SKM-1 (cell line): ENCODE results near the gene AKR7A3.

ENCODE experiments used
- DNase-seq: peaks from one replicate; lab custom pipeline; 2025; ENCODE audit not compliant: unreplicated experiment; lab: John Stamatoyannopoulos, UW

Gene AKR7A3

DNA sequence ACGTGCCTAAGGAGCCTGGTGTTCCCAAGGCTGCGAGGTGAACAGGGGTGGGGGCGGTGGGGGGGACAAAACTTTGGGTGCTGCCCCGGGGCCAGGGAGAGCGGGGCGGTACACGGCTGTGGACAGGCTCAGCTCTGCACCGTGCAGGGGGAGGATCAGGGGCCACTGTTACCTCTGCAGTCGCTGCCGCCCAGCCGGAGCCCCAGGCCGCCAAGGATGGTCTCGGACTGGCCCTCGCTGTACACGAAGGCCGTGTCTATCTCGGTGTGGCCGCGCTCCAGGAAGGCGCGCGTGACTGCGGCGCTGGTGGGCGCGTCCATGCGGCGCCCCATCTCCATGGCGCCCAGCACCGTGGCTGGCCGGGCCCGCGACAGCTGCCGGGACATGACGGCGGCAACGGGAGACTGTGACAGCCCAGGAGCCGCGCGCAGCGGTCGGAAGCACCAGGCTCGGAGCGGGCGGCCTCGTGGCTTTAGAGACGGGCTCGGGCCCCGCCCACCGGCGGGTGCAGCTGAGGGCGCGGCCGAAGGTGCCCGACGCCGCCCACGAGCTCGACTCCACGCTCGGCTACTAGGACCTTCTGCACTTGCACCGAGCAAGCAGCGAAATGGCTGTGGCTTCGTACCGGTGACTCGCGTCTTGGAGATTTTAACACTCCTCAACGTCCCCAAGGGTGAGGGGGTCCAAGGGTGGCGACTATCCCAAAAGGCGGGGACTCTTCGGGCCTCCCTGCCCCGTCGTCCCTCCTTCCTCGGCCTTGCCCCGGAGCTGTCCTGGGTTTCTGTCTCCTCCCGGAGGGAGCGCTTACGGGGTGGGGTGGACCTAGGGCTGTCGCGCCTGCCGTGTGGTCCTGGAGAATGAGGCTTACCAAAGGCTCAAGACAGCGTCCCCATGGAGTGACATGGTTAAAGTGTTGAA lies at the start of gene AKR7A3:
TSS of gene AKR7A3 (minus strand) at position 447 of the 918 bp plus-strand sequence. CDS start at position 386, 61 bp downstream.
- DNase-seq: peak; percentile 29

DNA sequence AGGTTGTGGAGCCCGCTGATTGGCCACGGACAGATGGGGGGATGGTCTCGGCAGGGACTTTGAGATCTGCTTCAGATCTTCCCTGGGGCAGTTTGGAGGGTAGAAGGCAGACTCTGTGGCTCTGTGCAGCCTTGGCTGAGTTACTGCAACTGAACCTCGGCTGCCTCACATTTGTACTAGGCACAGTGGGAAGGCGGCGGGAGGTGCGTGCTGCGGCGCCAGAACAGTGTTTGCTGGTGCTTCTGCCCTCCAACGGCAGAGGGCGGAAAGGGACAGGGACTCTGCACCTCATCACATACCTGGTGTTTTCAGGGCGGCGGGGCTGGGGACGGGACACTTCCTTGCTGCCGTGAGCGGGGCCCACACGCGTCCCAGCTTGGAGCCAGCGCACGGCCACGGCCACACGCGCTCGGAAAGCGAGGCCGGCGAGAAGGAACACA lies 49.8 kb upstream of the AKR7A3 start:
- DNase-seq: no peak

DNA sequence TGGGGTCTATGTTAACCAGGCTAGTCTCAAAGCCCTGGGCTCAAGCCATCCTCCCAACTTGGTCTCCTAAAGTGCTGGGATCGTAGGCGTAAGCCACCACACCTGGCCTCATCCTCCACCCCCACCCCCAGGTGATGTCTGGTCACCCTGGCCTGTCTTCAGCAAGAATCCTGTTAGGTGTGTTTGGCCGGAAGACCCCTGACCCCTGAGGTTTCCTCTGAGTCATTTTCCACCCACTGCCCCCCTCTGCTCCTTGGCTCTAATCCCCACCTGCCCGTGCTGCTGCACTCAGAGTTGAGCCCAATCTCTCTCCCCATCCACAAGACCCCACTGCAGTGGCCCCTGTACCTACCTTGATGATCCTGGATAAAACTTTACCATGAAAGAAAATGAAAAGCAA lies 48.7 kb upstream of the AKR7A3 start:
- no peak for DNase-seq

DNA sequence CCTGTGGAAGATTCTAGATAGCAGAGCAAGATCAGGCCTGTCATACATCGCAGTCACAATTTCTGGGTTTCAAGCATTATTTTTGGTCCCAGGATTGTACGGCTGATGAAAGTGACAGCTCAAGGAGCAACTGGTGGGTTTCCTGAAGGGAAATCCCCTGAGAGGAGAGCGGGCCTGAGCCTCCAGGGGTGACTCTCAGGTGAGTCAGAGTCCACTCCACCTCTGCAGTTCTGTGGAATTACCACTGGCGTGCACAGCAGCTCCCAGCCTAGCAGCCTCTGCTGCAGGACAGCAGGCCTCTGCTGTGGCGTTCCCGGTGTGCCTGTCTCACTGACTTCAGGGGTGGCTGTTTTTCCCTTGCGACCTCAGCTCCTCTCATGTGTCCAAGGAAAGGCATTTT lies 48.0 kb upstream of the AKR7A3 start:
- DNase-seq: no peak

DNA sequence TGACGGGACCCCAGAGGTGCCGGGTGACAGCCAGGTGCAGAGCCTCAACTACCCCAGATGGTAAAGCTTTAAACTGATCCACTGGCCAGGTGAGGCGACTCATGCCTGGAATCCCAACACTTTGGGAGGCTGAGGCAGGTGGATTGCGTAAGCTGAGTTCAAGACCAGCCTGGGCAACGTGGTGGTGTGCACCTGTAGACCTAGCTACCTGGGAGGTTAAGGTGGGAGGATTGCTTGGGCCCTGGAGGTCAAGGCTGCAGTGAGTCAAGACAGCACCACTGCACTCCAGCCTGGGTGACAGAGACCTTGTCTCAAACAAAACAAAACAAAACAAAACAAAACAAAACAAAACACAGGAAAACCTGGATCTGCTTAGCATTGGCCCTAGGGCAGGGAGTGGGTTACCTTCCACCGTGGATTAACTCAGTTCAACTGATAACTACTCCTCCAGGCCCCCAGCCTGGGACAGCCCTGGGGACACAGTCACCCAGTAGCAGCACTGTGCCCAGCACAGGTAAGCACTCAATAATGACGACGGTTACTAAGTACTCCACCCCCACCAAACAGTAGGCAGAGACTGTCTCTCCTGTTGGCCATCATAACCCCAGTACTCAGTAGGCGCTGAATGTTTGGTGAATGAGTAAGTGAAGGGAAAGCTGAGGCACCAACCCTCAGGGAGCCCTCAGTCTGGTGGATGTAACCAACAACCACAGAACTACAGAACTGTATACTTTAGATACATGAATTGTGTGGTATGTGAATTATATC lies 45.2 kb upstream of the AKR7A3 start:
- no peak for DNase-seq

DNA sequence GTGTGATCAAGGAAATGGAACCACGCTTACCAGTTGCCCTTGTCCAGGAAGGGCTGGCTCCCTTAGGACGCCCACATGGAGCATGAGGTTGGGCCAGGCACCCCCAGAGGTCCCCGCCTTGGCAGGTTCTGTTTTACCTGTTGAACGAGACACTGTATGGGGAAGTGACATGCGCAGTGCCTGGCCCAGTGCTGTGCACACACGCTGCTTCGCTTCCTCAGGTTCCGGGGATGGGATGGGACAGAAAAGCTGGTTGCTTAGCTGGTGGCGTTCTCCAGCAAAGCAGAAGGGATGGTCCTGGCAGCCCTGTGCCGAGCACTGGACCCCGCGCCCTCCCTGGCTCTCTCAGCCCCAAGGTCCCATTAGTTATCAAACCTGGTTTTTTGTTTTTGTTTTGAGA lies 44.3 kb upstream of the AKR7A3 start:
- DNase-seq: no peak

DNA sequence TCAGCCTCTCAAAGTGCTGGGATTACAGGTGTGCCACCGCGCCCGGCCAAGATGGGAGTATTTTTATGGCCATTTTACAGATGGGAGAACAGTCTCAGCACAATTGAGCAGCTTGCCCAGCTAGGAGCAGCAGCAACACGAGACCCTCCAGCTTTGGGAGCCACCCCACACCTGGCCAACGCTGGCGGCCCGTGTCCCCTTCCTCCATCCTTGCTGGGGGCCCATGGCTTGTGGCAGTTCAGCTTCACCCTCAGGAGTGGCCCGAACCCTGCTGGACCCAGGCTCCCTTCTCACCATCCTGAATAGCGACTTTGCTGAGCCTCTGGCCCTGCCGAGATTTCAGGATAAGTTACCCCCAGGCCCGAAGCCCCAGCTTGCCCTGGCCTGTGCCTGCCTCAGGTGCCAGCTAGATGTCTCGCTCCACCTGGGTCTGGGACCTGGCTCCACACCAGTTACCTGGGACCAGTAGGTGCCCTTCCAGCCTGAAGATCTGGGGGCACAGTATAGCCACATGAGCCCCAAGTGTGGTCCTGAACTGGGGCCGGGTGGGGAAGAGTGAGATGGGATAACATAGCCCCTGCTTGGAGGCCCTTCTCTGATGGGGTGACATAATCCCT lies 42.8 kb upstream of the AKR7A3 start:
- no peak for DNase-seq

DNA sequence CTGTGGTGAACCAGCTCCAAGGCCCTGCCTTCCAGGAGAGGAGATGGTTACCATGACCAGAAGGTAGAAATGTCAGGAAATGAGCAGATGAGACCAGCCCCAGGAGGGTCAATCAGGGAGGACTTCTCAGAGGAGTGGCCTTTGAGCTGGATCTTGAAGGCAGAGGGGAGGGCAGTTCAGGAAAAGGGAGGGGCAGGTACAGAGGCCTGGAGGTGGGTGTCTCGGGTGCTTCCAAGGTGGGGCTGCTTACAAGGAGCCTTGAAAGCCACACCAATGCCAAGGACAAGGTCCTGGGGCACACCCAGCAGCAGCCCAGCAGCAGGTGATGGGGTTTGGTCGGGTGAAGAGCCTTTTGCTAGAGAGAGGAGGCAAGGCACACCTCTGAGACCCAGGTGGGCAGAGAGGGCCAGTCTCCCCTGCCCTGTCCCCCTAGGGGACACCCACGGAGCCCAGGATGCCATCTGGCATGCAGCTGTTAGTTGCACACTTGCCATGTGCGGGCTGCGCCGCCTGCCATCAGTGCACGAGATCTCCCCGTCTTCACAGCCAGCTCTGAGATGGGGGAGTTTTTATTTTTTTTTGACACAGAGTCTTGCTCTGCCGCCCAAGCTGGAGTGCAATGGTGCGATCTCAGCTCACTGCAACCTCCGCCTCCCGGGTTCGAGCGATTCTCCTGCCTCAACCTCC lies 42.0 kb upstream of the AKR7A3 start:
- DNase-seq: no peak

DNA sequence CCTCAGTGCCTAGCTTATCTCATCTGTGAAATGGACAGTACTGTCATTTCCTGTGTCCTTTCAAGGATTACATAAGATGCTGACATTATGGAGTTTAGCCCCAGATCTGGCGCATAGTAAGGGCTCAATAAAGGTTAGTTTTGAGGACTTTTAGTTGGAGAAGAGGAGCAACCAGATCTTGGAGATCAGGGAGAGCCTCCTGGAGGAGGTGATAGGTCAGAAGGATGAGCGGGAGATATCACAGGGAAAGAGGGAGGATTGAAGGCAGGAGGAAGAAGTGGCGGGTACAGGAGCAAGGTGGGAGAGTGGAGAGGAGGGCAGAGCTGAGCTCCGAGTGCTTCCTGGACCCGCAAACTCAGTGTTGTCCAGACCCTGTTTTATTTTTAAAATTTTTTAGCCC lies 41.0 kb upstream of the AKR7A3 start:
- no peak for DNase-seq

DNA sequence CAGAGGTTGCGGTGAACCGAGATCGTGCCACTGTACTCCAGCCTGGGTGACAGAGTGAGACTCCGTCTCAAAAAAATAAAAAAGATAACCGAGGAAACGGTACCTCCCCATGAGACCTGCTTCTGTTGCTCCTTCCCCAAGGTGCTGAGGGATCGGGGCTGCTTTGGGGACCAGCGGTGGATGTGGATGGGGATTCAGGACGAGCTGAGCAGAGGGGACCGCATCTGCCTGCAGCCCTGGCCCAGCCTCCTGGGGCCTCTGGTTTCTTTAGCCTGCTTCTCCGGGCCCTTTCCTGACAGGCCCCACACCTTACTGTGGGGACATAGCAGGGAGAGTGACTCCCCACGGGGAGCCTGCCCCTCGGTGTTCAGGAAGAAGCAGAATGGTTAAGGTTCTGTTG lies 40.6 kb upstream of the AKR7A3 start:
- DNase-seq: no peak

DNA sequence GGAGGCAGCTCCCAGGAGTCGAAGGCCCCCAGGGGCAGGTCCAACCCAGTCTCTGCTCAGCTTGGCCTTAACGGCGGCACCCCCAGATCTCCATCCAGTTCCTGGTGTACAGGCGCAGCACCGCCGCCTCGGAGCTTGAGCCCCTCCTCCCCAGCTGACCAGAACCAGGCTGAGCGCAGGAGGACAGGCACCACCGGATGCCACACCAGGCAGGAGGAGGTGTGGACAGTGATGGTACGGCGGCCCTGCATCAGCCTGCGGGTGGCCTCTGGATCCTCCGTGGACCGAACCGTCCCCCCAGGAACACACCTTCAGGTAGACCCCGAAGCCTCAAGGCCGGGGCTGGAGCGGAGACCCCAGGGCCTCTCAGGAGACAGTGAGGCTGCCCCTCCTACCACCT lies 39.9 kb upstream of the AKR7A3 start:
- no peak for DNase-seq

DNA sequence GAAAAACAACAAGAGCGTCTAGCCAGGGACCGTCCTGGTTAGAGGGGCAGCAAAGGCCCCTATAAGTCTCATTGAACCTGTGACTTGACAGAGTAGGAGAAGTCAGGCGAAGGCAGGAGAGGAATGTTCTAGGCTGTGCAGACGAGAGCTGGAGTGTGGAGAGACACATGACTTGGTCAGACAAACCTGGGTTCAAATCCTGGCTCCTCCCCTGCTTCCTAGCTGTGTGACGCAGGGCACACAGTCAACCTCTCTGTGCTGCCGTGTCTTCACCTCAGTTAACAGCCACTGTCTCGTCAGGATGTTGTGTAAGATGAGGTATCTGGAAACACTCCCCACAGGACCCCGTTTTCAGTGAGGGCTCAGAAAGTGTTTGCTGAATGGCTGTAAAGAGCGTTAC lies 39.2 kb upstream of the AKR7A3 start:
- no peak for DNase-seq

DNA sequence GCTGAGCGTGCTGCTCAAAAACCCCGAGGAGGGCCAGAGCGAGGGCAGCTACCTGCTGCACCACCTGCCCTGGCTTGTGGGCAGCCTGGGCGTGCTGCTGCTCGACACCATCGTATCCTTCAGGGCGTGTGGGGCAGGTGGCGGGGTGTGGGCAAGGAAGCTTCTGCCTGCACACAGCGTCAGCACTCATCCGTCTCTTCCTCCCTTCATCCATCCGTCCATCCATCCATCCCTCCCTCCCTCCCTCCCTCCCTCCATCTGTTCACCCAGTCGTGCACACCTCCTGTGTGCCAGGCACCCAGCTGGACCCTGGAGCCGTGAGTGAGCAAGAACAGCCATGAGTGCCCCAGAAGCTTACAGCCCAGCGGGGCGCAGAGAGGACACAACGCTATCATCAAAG lies 38.7 kb upstream of the AKR7A3 start:
- no peak for DNase-seq

DNA sequence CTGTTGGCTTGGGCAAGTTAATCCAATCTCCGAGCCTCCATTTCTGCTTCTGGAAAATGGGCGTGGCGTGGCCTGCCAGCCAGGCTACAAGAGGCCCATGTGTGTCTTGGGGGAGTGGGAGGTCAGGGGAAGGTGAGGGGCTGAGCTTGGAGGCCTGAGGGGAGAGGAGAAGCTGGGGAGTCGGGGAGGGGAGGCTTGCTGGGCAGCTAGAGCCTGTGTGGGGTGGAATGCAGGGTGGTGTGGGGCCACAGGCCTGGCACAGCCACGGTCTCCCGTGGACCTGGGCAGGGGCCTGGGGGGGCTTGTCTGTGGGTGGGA lies 38.1 kb upstream of the AKR7A3 start:
- DNase-seq: no peak

DNA sequence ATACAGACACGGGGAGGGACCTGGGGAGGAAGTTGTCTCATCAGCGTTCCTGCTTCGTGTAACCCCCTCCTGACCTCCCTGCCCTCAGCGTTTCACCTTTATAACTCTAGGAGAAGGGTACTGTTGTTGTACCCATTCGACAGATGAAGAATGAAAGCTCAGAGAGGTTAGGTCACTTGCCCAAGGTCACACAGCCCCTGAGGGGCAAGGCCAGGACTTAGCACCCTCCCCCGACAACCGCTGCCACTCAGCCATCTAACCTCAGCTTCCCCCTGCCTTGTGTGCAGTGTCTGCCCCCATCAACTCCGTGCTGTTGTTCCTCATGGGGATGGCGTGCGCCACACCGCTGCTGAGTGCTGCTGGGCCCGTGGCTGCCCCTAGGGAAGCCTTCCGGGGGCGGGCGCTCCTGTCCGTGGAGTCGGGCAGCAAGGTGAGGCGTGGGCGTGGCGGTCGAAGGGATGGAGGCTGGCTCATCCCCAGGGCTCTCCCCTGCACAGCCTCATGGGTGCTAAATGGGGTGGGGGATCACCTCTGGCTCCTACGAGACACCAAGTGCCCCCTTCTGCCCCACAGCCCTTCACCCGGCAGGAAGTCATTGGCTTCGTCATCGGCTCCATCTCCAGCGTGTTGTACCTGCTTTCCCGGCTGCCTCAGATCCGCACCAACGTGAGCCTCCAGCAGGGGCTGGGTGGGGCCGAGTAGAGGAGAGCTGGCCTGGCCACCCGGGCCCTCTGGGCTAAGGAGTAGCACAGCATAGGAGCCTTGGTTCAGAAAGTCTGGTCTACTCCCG lies 37.6 kb upstream of the AKR7A3 start:
- no peak for DNase-seq

DNA sequence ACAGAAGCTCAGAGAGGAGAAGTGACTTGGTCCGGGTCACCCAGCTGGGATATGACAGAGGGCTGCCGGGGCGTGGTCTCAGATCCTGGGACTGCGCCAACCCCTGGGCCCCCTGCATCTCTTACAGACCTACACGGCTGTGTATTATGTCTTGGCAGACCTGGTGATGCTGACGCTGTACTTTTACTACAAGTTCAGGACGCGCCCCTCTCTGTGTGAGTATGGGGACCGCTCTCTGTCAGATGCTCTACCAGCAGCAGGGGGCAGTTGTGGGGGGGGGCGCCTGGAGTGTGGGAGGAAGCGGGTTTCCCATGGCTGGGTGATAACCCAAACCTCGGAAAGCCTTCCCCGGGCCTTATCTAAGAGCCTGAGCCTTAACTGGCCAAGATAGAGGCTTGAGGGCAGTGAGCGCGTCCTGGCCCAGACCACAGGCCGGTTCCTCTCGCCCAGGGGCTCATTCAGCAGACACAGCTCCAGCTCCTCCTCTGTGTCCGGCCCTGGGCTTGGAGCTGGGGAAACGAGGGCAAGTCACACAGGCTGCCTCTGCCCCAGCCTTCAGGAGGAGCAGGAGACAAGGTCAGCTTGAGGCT lies 36.9 kb upstream of the AKR7A3 start:
- DNase-seq: no peak

DNA sequence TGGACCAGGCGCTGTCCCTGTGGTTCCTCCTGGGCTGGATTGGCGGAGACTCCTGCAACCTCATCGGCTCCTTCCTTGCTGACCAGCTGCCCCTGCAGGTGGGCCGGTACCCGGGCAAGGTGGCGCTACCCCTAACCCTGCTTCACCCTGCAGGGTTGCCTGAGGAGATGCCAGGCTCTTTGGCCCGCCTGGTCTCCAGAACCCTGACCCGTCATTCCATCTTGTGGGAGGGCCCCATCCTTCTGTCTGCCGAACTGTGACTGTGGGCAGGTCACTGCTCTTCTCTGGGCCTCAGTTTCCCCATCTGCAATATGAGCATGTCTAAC lies 36.1 kb upstream of the AKR7A3 start:
- no peak for DNase-seq

DNA sequence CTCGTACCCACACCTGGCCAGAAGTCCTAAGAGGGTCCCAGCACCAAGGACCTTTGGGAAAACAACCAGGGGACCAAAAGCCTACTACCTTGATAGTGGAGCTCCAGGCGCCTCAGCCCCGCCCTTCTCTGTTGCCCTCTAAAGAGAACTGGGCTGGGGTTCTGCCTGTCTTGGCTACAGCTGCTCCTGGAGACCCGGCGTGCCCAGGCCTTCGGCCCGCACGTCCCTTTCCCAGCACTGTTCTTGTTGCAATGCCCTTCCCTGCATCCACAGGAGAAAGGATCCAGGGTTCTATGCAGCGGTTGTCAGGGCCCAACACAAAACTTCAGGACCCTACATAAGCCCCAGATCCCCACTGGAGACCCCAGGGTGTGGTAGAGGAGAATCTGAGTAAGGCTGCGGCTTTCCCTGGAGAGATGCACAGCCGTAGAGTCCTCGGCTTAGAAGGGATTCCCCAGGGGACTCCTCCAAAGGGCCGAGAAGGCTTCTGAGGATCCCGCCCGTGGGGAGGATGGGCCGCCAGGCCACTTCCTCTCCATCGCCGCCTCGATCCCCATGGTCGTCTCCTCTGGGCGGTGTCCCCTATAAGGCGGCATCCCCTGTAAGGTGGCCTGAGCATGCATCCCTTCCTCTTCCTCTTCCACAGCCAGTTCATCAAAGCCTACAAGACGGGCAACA lies 35.6 kb upstream of the AKR7A3 start:
- DNase-seq: no peak

DNA sequence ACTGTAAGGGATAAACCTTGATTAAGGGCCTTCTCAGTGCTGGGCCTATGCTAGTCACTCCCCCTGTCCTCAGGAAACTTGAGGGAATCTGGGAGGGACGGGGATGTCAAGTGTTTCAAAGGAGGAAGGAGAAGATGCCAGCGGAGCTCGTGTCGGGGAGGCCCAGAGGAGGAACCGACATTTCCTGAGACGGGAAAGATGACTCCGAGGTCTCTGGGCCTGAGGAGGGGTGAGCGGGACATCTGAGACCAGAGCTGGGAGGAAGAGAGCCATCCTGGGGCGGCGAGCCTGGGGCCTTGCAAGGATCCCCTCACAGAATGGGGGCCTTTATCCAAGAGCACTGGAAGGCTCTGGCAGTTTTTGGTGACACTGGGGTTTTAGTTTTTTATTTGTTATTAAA lies 33.9 kb upstream of the AKR7A3 start:
- no peak for DNase-seq

DNA sequence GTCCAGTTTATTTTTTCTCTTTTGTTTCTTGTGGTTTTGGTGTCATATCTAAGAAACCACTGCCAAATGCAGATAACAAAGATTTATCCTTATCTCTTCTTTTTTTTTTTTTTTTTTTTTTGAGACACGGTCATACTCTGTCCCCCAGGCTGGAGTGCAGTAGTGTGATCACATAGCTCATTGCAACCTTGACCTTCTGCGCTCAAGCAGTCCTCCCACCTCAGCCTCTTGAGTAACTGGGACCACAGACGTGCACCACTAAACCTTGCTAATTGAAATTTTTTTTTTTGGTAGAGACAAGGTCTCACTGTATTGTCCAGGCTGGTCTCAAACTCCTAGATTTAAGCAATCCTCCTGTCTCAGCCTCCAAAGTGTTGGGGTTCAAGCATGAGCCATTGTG lies 32.5 kb upstream of the AKR7A3 start:
- no peak for DNase-seq
